GM12878 (cell line): ENCODE data around the gene CHRND. TPM values are rescaled to one million over a fixed set of nuclear protein-coding genes. Genes with fewer than 3 reads are reported as not detected.

Experiments used
- ATAC-seq: fragments of 200-7000 bp; cut with Tn5 transposase; 3 replicates; pipeline ENCODE4 v1.9.1; 2020; ENCODE audit warnings: mild to moderate bottlenecking, moderate library complexity
- BruUV-seq: library from RNA; stranded (reverse); fragments of 400-500 nt; replicated peaks from 2 replicates; lab custom pipeline; 2021; lab: Mats Ljungman, UMichigan
- CTCF ChIA-PET: fragments of 300-600 bp; sonication (Branson Sonifier 250); formaldehyde crosslinking; extraction: SDS; loops from one replicate; lab custom pipeline; 2021; ENCODE audit warnings: inconsistent platforms; lab: Yijun Ruan, JAX
- POLR2A ChIA-PET: fragments of 350-600 bp; formaldehyde crosslinking; extraction: SDS; loops from one replicate; lab custom pipeline; 2021; ENCODE audit warnings: inconsistent platforms; lab: Charles Lee
- RAD21 ChIA-PET: fragments of 300-600 bp; sonication (Branson Sonifier 250); formaldehyde crosslinking; loops from one replicate; lab custom pipeline; 2023; ENCODE audit warnings: antibody characterized with exemption; ENCODE audit not compliant: unreplicated experiment; lab: Charles Lee
- SMC1A ChIA-PET: fragments of 300-600 bp; sonication (Branson Sonifier 250); formaldehyde crosslinking; loops from one replicate; lab custom pipeline; 2023; ENCODE audit not compliant: unreplicated experiment, uncharacterized antibody; lab: Charles Lee
- DNase-seq: peaks from one replicate; pipeline ENCODE4 v3.0.0-alpha.2; 2011; ENCODE audit warnings: low read depth, low spot score
- FAIRE-seq: peaks from 3 replicates; lab custom pipeline; 2011; peaks lifted over from hg19 to GRCh38; lab: Jason Lieb, UNC
- H2AFZ ChIP-seq: 2 replicates; pipeline ENCODE4 v1.6.0; 2011; ENCODE audit warnings: low read depth, low read length, control low read depth; ENCODE audit not compliant: control insufficient read depth
- H3K27ac ChIP-seq: 2 replicates; pipeline ENCODE4 v1.5.1; 2011; ENCODE audit warnings: control low read depth; ENCODE audit not compliant: control insufficient read depth, insufficient read depth
- H3K27me3 ChIP-seq, 2 experiments: replicated peaks in 1 of 2; 2 replicates each; pipeline versions ENCODE4 v1.6.0 to v1.6.1; 2011; ENCODE audit warnings: low read length in 1 of 2; ENCODE audit not compliant: control insufficient read depth in 2 of 2, insufficient read depth in 2 of 2
- H3K36me3 ChIP-seq, 2 experiments: 2 replicates each; pipeline ENCODE4 v1.5.1; 2011; ENCODE audit warnings: low read length in 1 of 2; ENCODE audit not compliant: control insufficient read depth in 2 of 2, insufficient read depth in 2 of 2
- H3K4me1 ChIP-seq: 2 replicates; pipeline ENCODE4 v1.6.1; 2011; ENCODE audit warnings: mild to moderate bottlenecking, low read length, moderate library complexity, mixed read lengths; ENCODE audit not compliant: control insufficient read depth, insufficient read depth
- H3K4me2 ChIP-seq: 2 replicates; pipeline ENCODE4 v1.6.0; 2011; ENCODE audit warnings: control low read depth; ENCODE audit not compliant: control insufficient read depth, insufficient read depth
- H3K4me3 ChIP-seq: fragments of 200-600 bp; sonication (generic); 2 replicates; pipeline ENCODE4 v1.5.1; 2016
- H3K79me2 ChIP-seq: 2 replicates; pipeline ENCODE4 v1.6.0; 2011; ENCODE audit warnings: low read length; ENCODE audit not compliant: control insufficient read depth, insufficient read depth
- H3K9ac ChIP-seq: 2 replicates; pipeline ENCODE4 v1.8.0; 2011; ENCODE audit warnings: low read length, control low read depth, mixed read lengths; ENCODE audit not compliant: control insufficient read depth, insufficient read depth
- H3K9me3 ChIP-seq: replicated peaks from 3 replicates; pipeline ENCODE4 v1.5.1; 2011; ENCODE audit warnings: mild to moderate bottlenecking, low read length; ENCODE audit not compliant: control insufficient read depth, insufficient read depth
- H4K20me1 ChIP-seq: 2 replicates; pipeline ENCODE4 v1.6.0; 2011; ENCODE audit not compliant: control insufficient read depth, insufficient read depth
- CREM ChIP-seq: IDR thresholded peaks from 2 replicates; pipeline ENCODE4 v1.6.1; 2014; ENCODE audit warnings: antibody characterized with exemption, low read depth
- MYB ChIP-seq: fragments of 150-350 bp; IDR thresholded peaks from 2 replicates; pipeline ENCODE4 v1.6.1; 2014; ENCODE audit warnings: mild to moderate bottlenecking, low read depth, low read length, borderline replicate concordance
- NRF1 ChIP-seq: conservative IDR thresholded peaks from 2 replicates; pipeline ENCODE4 v1.6.1; 2011; ENCODE audit warnings: mild to moderate bottlenecking, low read depth, low read length, improper control_type of control experiment
- POLR2A ChIP-seq: IDR thresholded peaks from 2 replicates; pipeline ENCODE4 v1.6.1; 2011; ENCODE audit warnings: low read depth, mild to moderate bottlenecking, low read length
- SMAD1 ChIP-seq: fragments of 450-650 bp; IDR thresholded peaks from 2 replicates; pipeline ENCODE4 v1.6.1; 2018; ENCODE audit warnings: mild to moderate bottlenecking, low read depth; ENCODE audit not compliant: partially characterized antibody
- SMAD5 ChIP-seq: IDR thresholded peaks from 2 replicates; pipeline ENCODE4 v1.6.1; 2016; ENCODE audit warnings: antibody characterized with exemption, low read depth
- WRNIP1 ChIP-seq: IDR thresholded peaks from 2 replicates; pipeline ENCODE4 v1.6.1; 2011; ENCODE audit warnings: low read depth, low read length, improper control_type of control experiment, borderline replicate concordance
- ZBED1 ChIP-seq: IDR thresholded peaks from 2 replicates; pipeline ENCODE4 v1.6.1; 2016; ENCODE audit warnings: borderline replicate concordance
- WGBS: methylation state at CpG from one replicate; pipeline ENCODE4 v1.1.6; 2016; ENCODE audit warnings: low lambda C conversion rate; ENCODE audit not compliant: insufficient replicate concordance, insufficient coverage; ENCODE audit errors: missing lambda C conversion rate; 5-methylcytosine and 5-hydroxymethylcytosine counted together
- in situ Hi-C: fragments of 300-500 bp; cut with MboI; formaldehyde crosslinking; loops from 9 replicates; pipeline ENCODE4 v1.14.3; 2018; ENCODE audit warnings: mixed read lengths
- intact Hi-C: fragments of 100-400 bp; cut with micrococcal nuclease; formaldehyde crosslinking; loops from one replicate; pipeline ENCODE4 v1.14.2; 2022; ENCODE audit not compliant: unreplicated experiment
- polyA plus RNA-seq, 11 experiments: library from polyadenylated mRNA; depleted of rRNA in 4 of 11; unstranded in 6 of 11; stranded (reverse) in 5 of 11; fragments of >200 nt; fragmentation: Nextera tagmentation in 4 of 11; fragmentation: Illumina TruSeq in 1 of 11; extraction: Ambion mirVana in 4 of 11; extraction: Trizol in 1 of 11; gene quantifications; 1 replicate in 1 of 11; 2 replicates in 10 of 11; pipeline versions ENCODE4 v1.2.1 to v1.2.3, GENCODE V29; 2011 to 2016; ENCODE audit warnings: inconsistent platforms in 2 of 11, missing spikeins in 2 of 11, low read depth in 1 of 11
- total RNA-seq, 4 experiments: library from RNA; depleted of rRNA in 3 of 4; stranded (reverse); fragments of >200 nt in 3 of 4; fragmentation: Illumina TruSeq in 1 of 4; extraction: Trizol in 1 of 4; gene quantifications; 2 replicates each; pipeline versions ENCODE4 v1.2.1 to v1.2.3, GENCODE V29; 2013 to 2021
- TF ChIP-seq, protein P1 (sequence below): fragments of 450-650 bp; IDR thresholded peaks from 2 replicates; pipeline ENCODE4 v1.6.1; 2017; ENCODE audit warnings: mild to moderate bottlenecking, moderate library complexity

CHRND gene
- total and polyA plus RNA-seq, 10 of the 15 experiments (the other 5 are each of a cell fraction or from before 2014, with no cell fraction given), result not detected

DNA sequence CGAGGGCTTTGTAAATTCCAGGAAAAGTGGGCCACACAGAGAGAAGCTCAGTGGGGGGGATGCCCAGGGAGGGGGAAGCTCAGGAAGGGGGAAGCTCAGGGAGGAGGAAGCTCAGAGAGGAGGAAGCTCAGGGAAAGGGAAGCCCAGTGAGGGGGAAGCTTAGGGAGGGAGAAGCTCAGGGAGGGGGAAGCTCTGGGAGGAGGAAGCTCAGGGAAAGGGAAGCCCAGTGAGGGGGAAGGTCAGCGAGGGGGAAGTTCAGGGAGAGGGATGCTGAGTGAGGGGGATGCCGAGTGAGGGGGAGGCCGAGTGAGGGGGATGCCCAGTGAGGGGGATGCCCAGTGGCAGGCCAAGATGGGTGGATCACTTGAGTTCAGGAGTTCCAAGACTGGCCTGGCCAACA is 12.7 kb downstream of the CHRND start (continued):
- TF ChIP-seq ZBED1, result no peak
- TF ChIP-seq MYB, result no peak
- no peak for TF ChIP-seq SMAD5
- TF ChIP-seq NRF1, result no peak
- TF ChIP-seq, protein P1, sequence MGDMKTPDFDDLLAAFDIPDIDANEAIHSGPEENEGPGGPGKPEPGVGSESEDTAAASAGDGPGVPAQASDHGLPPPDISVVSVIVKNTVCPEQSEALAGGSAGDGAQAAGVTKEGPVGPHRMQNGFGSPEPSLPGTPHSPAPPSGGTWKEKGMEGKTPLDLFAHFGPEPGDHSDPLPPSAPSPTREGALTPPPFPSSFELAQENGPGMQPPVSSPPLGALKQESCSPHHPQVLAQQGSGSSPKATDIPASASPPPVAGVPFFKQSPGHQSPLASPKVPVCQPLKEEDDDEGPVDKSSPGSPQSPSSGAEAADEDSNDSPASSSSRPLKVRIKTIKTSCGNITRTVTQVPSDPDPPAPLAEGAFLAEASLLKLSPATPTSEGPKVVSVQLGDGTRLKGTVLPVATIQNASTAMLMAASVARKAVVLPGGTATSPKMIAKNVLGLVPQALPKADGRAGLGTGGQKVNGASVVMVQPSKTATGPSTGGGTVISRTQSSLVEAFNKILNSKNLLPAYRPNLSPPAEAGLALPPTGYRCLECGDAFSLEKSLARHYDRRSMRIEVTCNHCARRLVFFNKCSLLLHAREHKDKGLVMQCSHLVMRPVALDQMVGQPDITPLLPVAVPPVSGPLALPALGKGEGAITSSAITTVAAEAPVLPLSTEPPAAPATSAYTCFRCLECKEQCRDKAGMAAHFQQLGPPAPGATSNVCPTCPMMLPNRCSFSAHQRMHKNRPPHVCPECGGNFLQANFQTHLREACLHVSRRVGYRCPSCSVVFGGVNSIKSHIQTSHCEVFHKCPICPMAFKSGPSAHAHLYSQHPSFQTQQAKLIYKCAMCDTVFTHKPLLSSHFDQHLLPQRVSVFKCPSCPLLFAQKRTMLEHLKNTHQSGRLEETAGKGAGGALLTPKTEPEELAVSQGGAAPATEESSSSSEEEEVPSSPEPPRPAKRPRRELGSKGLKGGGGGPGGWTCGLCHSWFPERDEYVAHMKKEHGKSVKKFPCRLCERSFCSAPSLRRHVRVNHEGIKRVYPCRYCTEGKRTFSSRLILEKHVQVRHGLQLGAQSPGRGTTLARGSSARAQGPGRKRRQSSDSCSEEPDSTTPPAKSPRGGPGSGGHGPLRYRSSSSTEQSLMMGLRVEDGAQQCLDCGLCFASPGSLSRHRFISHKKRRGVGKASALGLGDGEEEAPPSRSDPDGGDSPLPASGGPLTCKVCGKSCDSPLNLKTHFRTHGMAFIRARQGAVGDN, result no peak
- TF ChIP-seq CREM, result no peak
- TF ChIP-seq WRNIP1, result no peak

DNA sequence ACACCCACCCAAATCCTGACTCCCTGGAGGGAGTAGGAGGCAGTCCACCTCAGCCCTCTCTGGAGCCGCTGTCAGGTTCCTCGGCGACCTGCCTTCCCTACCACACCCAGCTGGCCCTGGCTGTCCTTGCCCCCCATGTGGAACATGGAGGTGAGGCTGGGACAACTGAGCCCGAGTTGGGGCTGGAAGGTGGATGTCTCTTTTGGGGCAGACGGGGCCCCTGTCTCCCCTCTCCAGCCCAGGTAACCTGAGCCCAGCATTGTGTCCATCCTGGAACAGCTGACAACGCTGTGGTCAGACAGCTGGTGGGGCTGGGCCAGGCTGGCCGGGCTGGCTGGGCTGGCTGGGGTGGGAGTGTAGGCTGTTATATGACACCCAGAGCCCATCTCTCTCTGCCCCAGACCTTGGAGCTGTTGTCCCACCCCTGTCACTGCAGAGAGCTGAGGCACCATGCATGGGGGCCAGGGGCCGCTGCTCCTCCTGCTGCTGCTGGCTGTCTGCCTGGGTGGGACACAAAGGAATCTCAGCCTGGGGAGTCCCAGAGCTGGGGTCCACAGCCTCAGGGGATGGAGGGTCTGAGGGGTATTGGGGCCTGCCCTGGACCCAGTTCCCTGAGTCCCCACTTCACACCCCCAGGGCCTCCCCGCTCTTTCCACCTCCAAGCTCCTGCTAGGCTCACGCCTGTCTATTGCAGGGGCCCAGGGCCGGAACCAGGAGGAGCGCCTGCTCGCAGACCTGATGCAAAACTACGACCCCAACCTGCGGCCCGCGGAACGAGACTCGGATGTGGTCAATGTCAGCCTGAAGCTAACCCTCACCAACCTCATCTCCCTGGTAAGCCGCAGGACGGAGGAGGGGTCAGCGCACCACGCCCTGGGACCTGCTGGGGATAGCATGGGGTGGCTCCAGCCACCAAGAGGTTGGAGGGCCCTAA is 13.6 kb downstream of the CHRND start, which contains the start of gene CHRNG:
Gene CHRNG (plus strand): TSS at position 395 of the 934 bp plus-strand sequence. CDS start 56 bp downstream, at position 451.
- Histone ChIP-seq H2AFZ (no peak within 1 kb of the TSS), H3K4me1 (peaks cover 4% of the 10 kb centered on the region; the same call in 1 of the 2 replicates), H4K20me1 (no peaks in the 10 kb centered on the region), H3K4me3 (no peak within 1 kb of the TSS), H3K79me2 (no peaks in the 10 kb centered on the region), H3K9me3 (peaks cover 6% of the 10 kb centered on the region; the same call in 2 of the 3 replicates), H3K27me3 (no peaks in the 10 kb centered on the region), H3K36me3 (no peaks in the 10 kb centered on the region), H3K27ac (no peak within 1 kb of the TSS), H3K9ac (no peak within 1 kb of the TSS), H3K4me2 (no peak within 1 kb of the TSS)
- WGBS, result 37% methylated on average over 23 of the region's 23 CpGs
- TF ChIP-seq POLR2A, result 0 out of 2 replicates have a peak, but pooled peaks have one; percentile 31
- no peak for TF ChIP-seq SMAD1
- ChIA-PET SMC1A (no interaction called here), CTCF (interaction anchor here (1.3 kb wide), 1 partner anchor 23 kb away, joined by 4 read pairs; no protein-coding TSS in a partner anchor), POLR2A (no interaction called here), RAD21 (no interaction called here)
- intact Hi-C loops (no loop called here), in situ Hi-C loops (no loop called here)
- DNase-seq (no peak), ATAC-seq (no peak; the same call in 2 of the 3 replicates), FAIRE-seq (no peak)
- BruUV-seq, result no TSS peak
